ENCODE data around the gene ZNF780A.
A peak's percentile ranks its signal among the peaks of the same experiment; 100 is the strongest.

The ZNF780A gene

GRCh38 chr19:40033989-40034560 is 56.7 kb downstream of the ZNF780A start:
- no peak overlapping the region for H3K4ac ChIP-seq (ENCODE audit: low read depth in 1 of 2, low read length in 2 of 2)
- 100% methylated on average over 1 of the region's 2 CpGs for WGBS
- H3K79me1 ChIP-seq (replicated peaks; ENCODE audit: low read length, poor library complexity, severe bottlenecking): no peaks in the 10 kb centered on the region
- H3K4me1 ChIP-seq (ENCODE audit: control insufficient read depth, insufficient read depth, low read depth, low read length): no peaks in the 10 kb centered on the region
- no peak overlapping the region for H4K91ac ChIP-seq (ENCODE audit: low read length)
- H3K9me3 ChIP-seq (ENCODE audit: control insufficient read depth, low read length): peaks cover 84% of the 10 kb centered on the region
- H3K23ac ChIP-seq (ENCODE audit: low read length in 2 of 2): no peak overlapping the region
- H3K27ac ChIP-seq (ENCODE audit: low read length, poor library complexity, severe bottlenecking): no peak overlapping the region
- H3K18ac ChIP-seq (ENCODE audit: low read depth in 1 of 2, low read length in 2 of 2): no peak overlapping the region
- H3K4me3 ChIP-seq (ENCODE audit: insufficient read depth in 1 of 2, low read depth in 1 of 2, low read length in 2 of 2): peak overlapping the region in 1 of 2 experiments; percentile 52
- no peak overlapping the region for H2AK5ac ChIP-seq (ENCODE audit: low read length, severe bottlenecking)
- no peak overlapping the region for H3K9ac ChIP-seq (ENCODE audit: low read length)
- H3K27me3 ChIP-seq (ENCODE audit: control insufficient read depth in 1 of 2, insufficient read depth in 1 of 2, low read length in 2 of 2): no peaks in the 10 kb centered on the region
- DNase-seq: no peak
- H4K8ac ChIP-seq (ENCODE audit: low read length): no peak overlapping the region
- peaks cover 0 to 28% of the 10 kb centered on the region in 2 experiments for H3K36me3 ChIP-seq (ENCODE audit: control insufficient read depth in 1 of 2, insufficient read depth in 2 of 2, low read depth in 1 of 2, low read length in 2 of 2)
- no peak overlapping the region for H2BK12ac ChIP-seq (ENCODE audit: low read length in 2 of 2)
- H2AFZ ChIP-seq (ENCODE audit: low read depth, low read length): no peak overlapping the region
- H2BK15ac ChIP-seq (ENCODE audit: low read depth, poor library complexity, severe bottlenecking): no peak overlapping the region
- H2BK5ac ChIP-seq (ENCODE audit: low read depth, low read length, poor library complexity, severe bottlenecking): no peak overlapping the region
- H3K4me2 ChIP-seq (ENCODE audit: low read length, poor library complexity, severe bottlenecking): no peak overlapping the region
- no peak overlapping the region for H2BK120ac ChIP-seq (ENCODE audit: low read depth, low read length)
- H3K14ac ChIP-seq (ENCODE audit: low read length in 2 of 2): no peak overlapping the region

GRCh38 chr19:40026597-40026970 is 64.2 kb downstream of the ZNF780A start:
- no peak overlapping the region for H3K23ac ChIP-seq (ENCODE audit: low read length in 2 of 2)
- 97% methylated on average over 5 of the region's 5 CpGs for WGBS
- no peak for DNase-seq
- H2BK12ac ChIP-seq (ENCODE audit: low read length in 2 of 2): no peak overlapping the region
- H4K91ac ChIP-seq (ENCODE audit: low read length): no peak overlapping the region
- H4K8ac ChIP-seq (ENCODE audit: low read length): no peak overlapping the region
- H3K27ac ChIP-seq (ENCODE audit: low read length, poor library complexity, severe bottlenecking): no peak overlapping the region
- H2BK120ac ChIP-seq (ENCODE audit: low read depth, low read length): no peak overlapping the region
- H3K9me3 ChIP-seq (ENCODE audit: control insufficient read depth, low read length): peaks cover 92% of the 10 kb centered on the region
- H3K9ac ChIP-seq (ENCODE audit: low read length): no peak overlapping the region
- no peak overlapping the region for H3K18ac ChIP-seq (ENCODE audit: low read depth in 1 of 2, low read length in 2 of 2)
- H3K14ac ChIP-seq (ENCODE audit: low read length in 2 of 2): no peak overlapping the region
- H3K4ac ChIP-seq (ENCODE audit: low read depth in 1 of 2, low read length in 2 of 2): no peak overlapping the region
- no peaks in the 10 kb centered on the region for H3K27me3 ChIP-seq (ENCODE audit: control insufficient read depth in 1 of 2, insufficient read depth in 1 of 2, low read length in 2 of 2)
- H3K4me3 ChIP-seq (ENCODE audit: insufficient read depth in 1 of 2, low read depth in 1 of 2, low read length in 2 of 2): peak overlapping the region in 1 of 2 experiments; percentile 30
- H3K36me3 ChIP-seq (ENCODE audit: control insufficient read depth in 1 of 2, insufficient read depth in 2 of 2, low read depth in 1 of 2, low read length in 2 of 2): peaks cover 2 to 3% of the 10 kb centered on the region in 2 experiments
- no peak overlapping the region for H2AFZ ChIP-seq (ENCODE audit: low read depth, low read length)
- no peak overlapping the region for H3K4me2 ChIP-seq (ENCODE audit: low read length, poor library complexity, severe bottlenecking)
- H2AK5ac ChIP-seq (ENCODE audit: low read length, severe bottlenecking): no peak overlapping the region
- H2BK15ac ChIP-seq (ENCODE audit: low read depth, poor library complexity, severe bottlenecking): no peak overlapping the region
- no peak overlapping the region for H2BK5ac ChIP-seq (ENCODE audit: low read depth, low read length, poor library complexity, severe bottlenecking)
- H3K79me1 ChIP-seq (replicated peaks; ENCODE audit: low read length, poor library complexity, severe bottlenecking): no peaks in the 10 kb centered on the region
- no peaks in the 10 kb centered on the region for H3K4me1 ChIP-seq (ENCODE audit: control insufficient read depth, insufficient read depth, low read depth, low read length)

GRCh38 chr19:40025938-40026596 is 64.7 kb downstream of the ZNF780A start:
- H3K4me1 ChIP-seq (ENCODE audit: control insufficient read depth, insufficient read depth, low read depth, low read length): no peaks in the 10 kb centered on the region
- no peak overlapping the region for H2BK12ac ChIP-seq (ENCODE audit: low read length in 2 of 2)
- H3K79me1 ChIP-seq (replicated peaks; ENCODE audit: low read length, poor library complexity, severe bottlenecking): no peaks in the 10 kb centered on the region
- 93% methylated on average over 2 of the region's 4 CpGs for WGBS
- H2AK5ac ChIP-seq (ENCODE audit: low read length, severe bottlenecking): no peak overlapping the region
- no peak overlapping the region for H3K9ac ChIP-seq (ENCODE audit: low read length)
- H3K4me2 ChIP-seq (ENCODE audit: low read length, poor library complexity, severe bottlenecking): no peak overlapping the region
- H3K27me3 ChIP-seq (ENCODE audit: control insufficient read depth in 1 of 2, insufficient read depth in 1 of 2, low read length in 2 of 2): no peaks in the 10 kb centered on the region
- no peak overlapping the region for H2AFZ ChIP-seq (ENCODE audit: low read depth, low read length)
- H2BK120ac ChIP-seq (ENCODE audit: low read depth, low read length): no peak overlapping the region
- H3K14ac ChIP-seq (ENCODE audit: low read length in 2 of 2): no peak overlapping the region
- H3K27ac ChIP-seq (ENCODE audit: low read length, poor library complexity, severe bottlenecking): no peak overlapping the region
- no peak overlapping the region for H4K91ac ChIP-seq (ENCODE audit: low read length)
- no peak overlapping the region for H3K18ac ChIP-seq (ENCODE audit: low read depth in 1 of 2, low read length in 2 of 2)
- H3K4me3 ChIP-seq (ENCODE audit: insufficient read depth in 1 of 2, low read depth in 1 of 2, low read length in 2 of 2): peak overlapping the region in 1 of 2 experiments; percentile 30
- peaks cover 89% of the 10 kb centered on the region for H3K9me3 ChIP-seq (ENCODE audit: control insufficient read depth, low read length)
- peaks cover 0 to 3% of the 10 kb centered on the region in 2 experiments for H3K36me3 ChIP-seq (ENCODE audit: control insufficient read depth in 1 of 2, insufficient read depth in 2 of 2, low read depth in 1 of 2, low read length in 2 of 2)
- no peak overlapping the region for H2BK5ac ChIP-seq (ENCODE audit: low read depth, low read length, poor library complexity, severe bottlenecking)
- H4K8ac ChIP-seq (ENCODE audit: low read length): no peak overlapping the region
- no peak for DNase-seq
- H2BK15ac ChIP-seq (ENCODE audit: low read depth, poor library complexity, severe bottlenecking): no peak overlapping the region
- no peak overlapping the region for H3K4ac ChIP-seq (ENCODE audit: low read depth in 1 of 2, low read length in 2 of 2)
- no peak overlapping the region for H3K23ac ChIP-seq (ENCODE audit: low read length in 2 of 2)

GRCh38 chr19:40023969-40024368 is 66.8 kb downstream of the ZNF780A start:
- Histone ChIP-seq H4K91ac (ENCODE audit: low read length) (no peak overlapping the region), H2BK15ac (ENCODE audit: low read depth, poor library complexity, severe bottlenecking) (no peak overlapping the region), H2AFZ (ENCODE audit: low read depth, low read length) (no peak overlapping the region), H3K27me3 (ENCODE audit: control insufficient read depth in 1 of 2, insufficient read depth in 1 of 2, low read length in 2 of 2) (no peaks in the 10 kb centered on the region), H3K9me3 (ENCODE audit: control insufficient read depth, low read length) (peaks cover 89% of the 10 kb centered on the region), H3K18ac (ENCODE audit: low read depth in 1 of 2, low read length in 2 of 2) (no peak overlapping the region), H2BK5ac (ENCODE audit: low read depth, low read length, poor library complexity, severe bottlenecking) (no peak overlapping the region), H2BK120ac (ENCODE audit: low read depth, low read length) (no peak overlapping the region), H3K27ac (ENCODE audit: low read length, poor library complexity, severe bottlenecking) (no peak overlapping the region), H3K4me1 (ENCODE audit: control insufficient read depth, insufficient read depth, low read depth, low read length) (no peaks in the 10 kb centered on the region), H3K23ac (ENCODE audit: low read length in 2 of 2) (no peak overlapping the region), H3K9ac (ENCODE audit: low read length) (no peak overlapping the region), H3K36me3 (ENCODE audit: control insufficient read depth in 1 of 2, insufficient read depth in 2 of 2, low read depth in 1 of 2, low read length in 2 of 2) (peaks cover 0 to 3% of the 10 kb centered on the region in 2 experiments), H3K4ac (ENCODE audit: low read depth in 1 of 2, low read length in 2 of 2) (no peak overlapping the region), H2BK12ac (ENCODE audit: low read length in 2 of 2) (no peak overlapping the region), H2AK5ac (ENCODE audit: low read length, severe bottlenecking) (no peak overlapping the region), H3K4me3 (ENCODE audit: insufficient read depth in 1 of 2, low read depth in 1 of 2, low read length in 2 of 2) (peak overlapping the region in 1 of 2 experiments; percentile 57), H3K79me1 (replicated peaks; ENCODE audit: low read length, poor library complexity, severe bottlenecking) (no peaks in the 10 kb centered on the region), H3K14ac (ENCODE audit: low read length in 2 of 2) (no peak overlapping the region), H4K8ac (ENCODE audit: low read length) (no peak overlapping the region), H3K4me2 (ENCODE audit: low read length, poor library complexity, severe bottlenecking) (no peak overlapping the region)
- no peak for DNase-seq
- whole genome bisulfite sequencing: 65% methylated on average over 3 of the region's 3 CpGs
